Tibial artery (tissue), 4 donors: Measurements from ENCODE around the gene C1QC.
A peak's percentile ranks its signal among the peaks of the same experiment; 100 is the strongest.

ENCODE experiments used
- DNase-seq, 2 donors: peaks; one replicate each; pipeline ENCODE4 v3.0.0-alpha.2; 2019
- H3K27ac ChIP-seq, 2 donors: fragments of 200-600 bp; sonication (generic) in 1 of 2; 1 replicate in 1 of 2; 2 replicates in 1 of 2; pipeline ENCODE4 v1.5.1; 2018 to 2019; ENCODE audit warnings: mild to moderate bottlenecking in 1 of 2
- H3K27me3 ChIP-seq, 2 donors: fragments of 200-600 bp; sonication (generic) in 1 of 2; one replicate each; pipeline versions ENCODE4 v1.5.1 to v1.6.0; 2016 to 2019
- H3K36me3 ChIP-seq, 3 donors: fragments of 200-600 bp; sonication (generic) in 2 of 3; one replicate each; pipeline ENCODE4 v1.5.1; 2016 to 2019; ENCODE audit warnings: mild to moderate bottlenecking in 2 of 3
- H3K4me1 ChIP-seq, 4 donors: fragments of 200-600 bp; sonication (generic) in 2 of 4; 1 replicate in 3 of 4; 2 replicates in 1 of 4; pipeline ENCODE4 v1.5.1; 2016 to 2019
- H3K4me3 ChIP-seq, 2 donors: fragments of 200-600 bp; sonication (generic) in 1 of 2; 1 replicate in 1 of 2; 2 replicates in 1 of 2; pipeline ENCODE4 v1.5.1; 2018 to 2019; ENCODE audit warnings: mild to moderate bottlenecking in 2 of 2
- H3K9me3 ChIP-seq, 3 donors: fragments of 200-600 bp; sonication (generic) in 1 of 3; one replicate each; pipeline ENCODE4 v1.5.1; 2016 to 2019
- intact Hi-C: fragments of 100-400 bp; cut with DNase I; formaldehyde crosslinking; loops from one replicate; pipeline ENCODE4 v1.15.0; 2023; ENCODE audit warnings: low total_unique reads
- TF ChIP-seq, protein P1 (sequence below), 2 experiments: fragments of 200-600 bp in 1 of 2; fragments of 450-650 bp in 1 of 2; IDR thresholded peaks; one replicate each; pipeline ENCODE4 v1.5.1; 2017 to 2019; ENCODE audit warnings: antibody characterized with exemption in 2 of 2, mild to moderate bottlenecking in 1 of 2, moderate library complexity in 1 of 2

Gene C1QC

DNA sequence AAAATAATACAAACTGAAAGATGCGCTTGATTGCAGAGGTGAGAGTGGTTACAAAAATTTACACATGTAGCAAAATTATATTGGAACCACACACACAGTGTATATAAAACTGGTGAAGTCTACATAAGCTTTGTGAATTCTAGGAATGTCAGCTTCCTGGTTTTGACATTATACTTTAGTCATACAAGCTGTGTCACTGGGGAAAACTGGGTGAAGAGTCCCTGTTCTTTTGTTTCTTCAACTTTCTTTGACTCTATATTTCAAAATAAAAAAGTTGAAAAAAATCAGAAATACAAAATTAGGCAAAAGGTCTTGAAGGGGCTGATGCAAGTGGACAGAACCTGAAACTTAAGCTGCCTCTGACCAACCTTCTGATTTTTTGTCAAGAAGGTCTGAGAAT, 3.0 kb downstream of the C1QC start:
- no peak for DNase-seq
- TF ChIP-seq, protein P1, sequence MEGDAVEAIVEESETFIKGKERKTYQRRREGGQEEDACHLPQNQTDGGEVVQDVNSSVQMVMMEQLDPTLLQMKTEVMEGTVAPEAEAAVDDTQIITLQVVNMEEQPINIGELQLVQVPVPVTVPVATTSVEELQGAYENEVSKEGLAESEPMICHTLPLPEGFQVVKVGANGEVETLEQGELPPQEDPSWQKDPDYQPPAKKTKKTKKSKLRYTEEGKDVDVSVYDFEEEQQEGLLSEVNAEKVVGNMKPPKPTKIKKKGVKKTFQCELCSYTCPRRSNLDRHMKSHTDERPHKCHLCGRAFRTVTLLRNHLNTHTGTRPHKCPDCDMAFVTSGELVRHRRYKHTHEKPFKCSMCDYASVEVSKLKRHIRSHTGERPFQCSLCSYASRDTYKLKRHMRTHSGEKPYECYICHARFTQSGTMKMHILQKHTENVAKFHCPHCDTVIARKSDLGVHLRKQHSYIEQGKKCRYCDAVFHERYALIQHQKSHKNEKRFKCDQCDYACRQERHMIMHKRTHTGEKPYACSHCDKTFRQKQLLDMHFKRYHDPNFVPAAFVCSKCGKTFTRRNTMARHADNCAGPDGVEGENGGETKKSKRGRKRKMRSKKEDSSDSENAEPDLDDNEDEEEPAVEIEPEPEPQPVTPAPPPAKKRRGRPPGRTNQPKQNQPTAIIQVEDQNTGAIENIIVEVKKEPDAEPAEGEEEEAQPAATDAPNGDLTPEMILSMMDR (IDR thresholded peaks at IDR 0.05), result no peak
- H3K36me3 ChIP-seq, result no peaks in the 10 kb centered on the region
- H3K4me3 ChIP-seq, result no peak overlapping the region
- peaks cover 0 to 7% (median 2%) of the 10 kb centered on the region in 4 donors for H3K4me1 ChIP-seq
- H3K27ac ChIP-seq, result no peak overlapping the region
- no peaks in the 10 kb centered on the region for H3K9me3 ChIP-seq
- intact Hi-C loops, result loop anchor here (10.0 kb wide), 1 partner anchor 112 kb away; no protein-coding TSS in a partner anchor
- H3K27me3 ChIP-seq, result peaks cover 0 to 53% of the 10 kb centered on the region in 2 donors

DNA sequence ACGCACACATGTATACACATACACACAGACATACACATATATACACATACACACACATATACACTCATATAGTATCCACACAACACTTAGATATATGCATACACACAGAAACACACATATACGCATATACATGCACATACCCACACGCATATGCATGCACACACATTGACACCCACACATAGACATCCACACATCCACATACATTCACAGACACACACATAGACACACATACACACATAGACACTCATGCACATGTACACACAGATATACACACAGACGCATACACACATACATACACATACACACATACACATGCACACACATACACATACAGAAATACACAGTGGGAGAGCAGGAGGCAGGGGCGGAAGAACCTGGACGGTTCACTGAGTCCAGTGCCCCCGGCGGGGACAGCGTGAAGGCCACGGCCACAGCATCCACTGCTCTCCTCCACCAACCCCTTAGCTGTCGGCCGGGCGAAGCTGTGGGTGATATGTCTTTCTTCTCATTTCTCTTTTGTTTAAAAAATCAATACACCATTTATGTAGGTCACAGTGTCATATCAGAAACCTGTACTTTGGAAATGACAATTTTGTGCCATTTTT, 6.8 kb downstream of the C1QC start:
- DNase-seq, result no peak
- Histone ChIP-seq H3K4me3 (no peak overlapping the region), H3K9me3 (no peaks in the 10 kb centered on the region), H3K36me3 (no peaks in the 10 kb centered on the region), H3K4me1 (no peaks in the 10 kb centered on the region), H3K27me3 (peaks cover 0 to 50% of the 10 kb centered on the region in 2 donors), H3K27ac (no peak overlapping the region)
- TF ChIP-seq, protein P1 (IDR thresholded peaks at IDR 0.05), result no peak
- intact Hi-C loops, result no loop called here

DNA sequence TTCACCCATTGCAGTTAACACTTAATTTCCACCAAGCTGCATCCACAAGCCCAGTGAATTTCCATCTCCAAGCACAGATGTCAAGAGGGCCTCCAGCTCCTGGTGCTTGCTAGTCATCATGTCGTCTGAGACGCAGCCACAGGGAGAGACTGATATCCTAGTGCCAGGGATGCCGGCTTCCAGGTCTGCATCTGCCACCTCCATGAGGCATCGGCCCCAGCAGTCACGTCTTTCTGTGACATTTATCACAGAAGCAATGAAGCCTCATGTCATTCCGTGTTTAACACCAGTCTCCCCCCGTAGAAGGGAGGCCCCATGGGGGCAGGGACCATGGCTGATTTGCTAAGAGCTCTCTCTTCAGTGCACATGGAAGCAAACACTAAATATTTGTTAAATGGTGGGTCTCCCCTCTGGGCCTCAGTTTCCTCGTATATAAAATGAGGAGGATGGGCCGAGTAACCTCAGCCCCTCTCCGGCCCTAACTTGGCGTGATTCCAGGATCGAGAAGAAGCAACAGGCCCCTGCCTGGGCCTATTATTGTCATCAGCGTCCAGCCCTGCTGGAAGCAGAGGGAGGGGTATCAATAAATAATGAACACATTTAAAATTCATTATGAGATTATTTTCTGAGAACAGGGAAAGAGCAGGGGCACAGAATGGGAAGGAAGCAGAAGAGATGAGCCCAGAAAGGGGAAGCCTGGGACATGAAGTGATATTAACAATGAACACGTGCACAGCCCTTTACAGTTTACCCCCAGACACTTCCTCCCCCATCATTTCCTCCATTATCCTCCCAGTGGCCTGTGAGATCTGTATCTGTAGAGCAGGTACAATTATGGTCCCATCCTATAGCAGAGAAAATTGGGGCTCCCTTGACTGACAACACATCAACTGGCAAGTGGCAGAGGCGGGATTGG, 8.8 kb downstream of the C1QC start:
- no peaks in the 10 kb centered on the region for H3K36me3 ChIP-seq
- DNase-seq, result no peak
- intact Hi-C loops, result no loop called here
- no peaks in the 10 kb centered on the region for H3K4me1 ChIP-seq
- TF ChIP-seq, protein P1 (IDR thresholded peaks at IDR 0.05), result no peak
- H3K27me3 ChIP-seq, result peaks cover 0 to 62% of the 10 kb centered on the region in 2 donors
- no peak overlapping the region for H3K4me3 ChIP-seq
- no peaks in the 10 kb centered on the region for H3K9me3 ChIP-seq
- H3K27ac ChIP-seq, result no peak overlapping the region

DNA sequence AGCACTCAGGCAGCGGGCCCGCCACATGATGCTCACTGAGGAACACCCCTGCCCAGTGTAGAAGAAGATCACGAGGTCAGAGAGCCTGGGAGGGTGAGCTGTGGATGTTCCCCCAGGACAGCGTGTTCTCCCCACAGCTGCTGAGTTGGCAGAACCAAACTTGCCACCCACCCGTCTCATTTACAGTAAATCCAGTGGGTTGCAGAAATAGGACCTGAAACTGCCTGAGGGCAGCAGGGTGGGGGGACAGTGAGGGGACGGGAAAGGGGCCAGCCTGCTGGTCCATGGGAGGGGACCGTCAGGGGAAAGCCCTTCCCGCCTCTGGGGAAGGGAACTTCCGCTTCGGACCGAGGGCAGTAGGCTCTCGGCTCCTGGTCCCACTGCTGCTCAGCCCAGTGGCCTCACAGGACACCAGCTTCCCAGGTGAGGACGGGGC, 9.5 kb downstream of the C1QC start, which contains the start of gene C1QB:
Gene C1QB (plus strand): TSS at position 356 of the 436 bp plus-strand sequence. CDS start 6,227 bp downstream, outside the sequence.
- peaks cover 0 to 60% of the 10 kb centered on the region in 2 donors for H3K27me3 ChIP-seq
- DNase-seq, result peak; percentile 75 to 82
- TF ChIP-seq, protein P1 (IDR thresholded peaks at IDR 0.05), result no peak
- H3K9me3 ChIP-seq, result no peaks in the 10 kb centered on the region
- intact Hi-C loops, result no loop called here
- H3K27ac ChIP-seq, result no peak within 1 kb of the TSS
- peak within 1 kb of the TSS; percentile 29 to 39 for H3K4me3 ChIP-seq
- no peaks in the 10 kb centered on the region for H3K4me1 ChIP-seq
- no peaks in the 10 kb centered on the region for H3K36me3 ChIP-seq

DNA sequence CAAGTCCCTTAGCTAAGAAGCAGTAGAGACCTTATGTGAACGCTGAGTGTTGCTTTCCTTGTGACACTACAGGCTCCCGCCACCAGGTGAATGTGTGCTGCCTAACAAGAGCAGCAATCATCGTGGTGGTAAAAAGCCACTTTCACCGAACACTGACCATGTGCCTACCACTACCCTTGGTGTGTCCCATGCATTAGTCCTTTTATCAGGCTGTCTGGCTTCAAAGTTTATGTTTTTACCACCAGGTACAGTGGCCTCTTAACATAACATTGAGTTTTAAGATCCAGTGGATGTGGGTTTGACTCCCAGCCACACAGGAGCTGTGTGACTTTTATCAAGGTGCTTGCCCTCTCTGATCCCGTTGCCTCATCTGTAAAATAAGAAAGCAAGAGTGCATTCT, 11.3 kb downstream of the C1QC start:
- Histone ChIP-seq H3K27me3 (peaks cover 0 to 52% of the 10 kb centered on the region in 2 donors), H3K4me3 (peak overlapping the region; percentile 5 to 29), H3K36me3 (no peaks in the 10 kb centered on the region), H3K4me1 (no peaks in the 10 kb centered on the region), H3K9me3 (no peaks in the 10 kb centered on the region), H3K27ac (no peak overlapping the region)
- intact Hi-C loops, result no loop called here
- TF ChIP-seq, protein P1 (IDR thresholded peaks at IDR 0.05), result no peak
- no peak for DNase-seq
